Stimulated activated CD4-positive, alpha-beta T cell treated with anti-CD3 and anti-CD28 coated beads, Interleukin-15, amount 100 ng/mL, for 24 hours (primary cell): Measurements from ENCODE around the gene NRCAM.
A peak's percentile ranks its signal among the peaks of the same experiment; 100 is the strongest.
"Not testable (repeated sequence)": the region's sequence is repeated elsewhere in the genome, so short reads cannot be mapped to it uniquely, and the experiment has no call there.

Source experiments
- DNase-seq: peaks from one replicate; pipeline ENCODE4 v3.0.0-alpha.2; 2020

Gene NRCAM

DNA sequence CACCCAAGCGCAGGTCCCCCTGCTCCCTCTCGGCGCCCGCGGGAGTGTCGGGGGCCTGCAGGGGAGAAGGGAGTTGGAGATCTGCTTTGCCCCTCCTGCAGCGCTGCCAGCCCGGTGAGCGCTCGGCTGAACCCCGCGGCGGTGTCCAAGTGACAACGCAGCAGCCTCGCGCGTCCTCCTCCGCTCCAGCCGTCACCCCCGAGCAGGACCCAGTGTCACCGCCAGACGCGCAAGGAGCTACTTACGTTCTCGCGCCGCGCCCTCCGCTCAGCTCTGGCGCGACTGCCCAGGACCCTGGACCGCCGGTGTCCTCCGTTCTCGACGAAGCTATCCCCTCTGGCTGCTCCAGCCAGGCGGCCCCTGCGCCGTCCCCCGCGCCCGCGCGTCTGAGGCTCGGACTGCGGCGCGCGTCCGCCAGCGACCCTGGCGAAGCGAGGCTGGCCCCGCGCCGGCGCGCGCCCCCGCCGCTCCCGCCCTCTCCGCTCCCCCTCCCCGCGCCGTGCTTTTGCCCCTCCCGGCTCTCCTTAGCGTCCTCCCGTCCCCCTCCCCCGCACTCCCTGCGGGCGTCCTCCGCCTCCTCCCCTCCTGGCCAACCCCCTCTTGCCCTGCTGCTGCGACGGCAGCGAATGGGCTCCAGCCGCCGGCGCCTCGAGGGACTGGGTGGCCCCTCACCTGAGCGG, at the start of gene NRCAM:
TSS of gene NRCAM (minus strand) at position 439 of the 680 bp plus-strand sequence. CDS start 216,372 bp downstream, outside the sequence.
- peak; percentile 58 for DNase-seq

DNA sequence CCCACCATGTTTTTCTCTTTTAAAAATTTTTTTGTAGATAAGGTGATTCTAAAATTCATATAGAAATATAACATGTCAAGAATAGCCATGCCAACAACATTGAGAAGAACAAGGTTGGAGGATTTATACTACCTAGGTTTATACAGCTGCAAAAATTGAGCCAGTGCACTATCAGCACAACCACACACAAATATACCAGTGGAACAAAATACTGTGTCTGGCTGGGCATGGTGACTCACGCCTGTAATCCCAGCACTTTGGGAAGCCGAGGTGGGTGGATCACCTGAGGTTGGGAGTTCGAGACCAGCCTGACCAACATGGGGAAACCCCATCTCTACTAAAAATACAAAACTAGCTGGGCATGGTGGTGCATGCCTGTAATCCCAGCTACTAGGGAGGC, 48.3 kb upstream of the NRCAM start:
- DNase-seq = peak; percentile 7

DNA sequence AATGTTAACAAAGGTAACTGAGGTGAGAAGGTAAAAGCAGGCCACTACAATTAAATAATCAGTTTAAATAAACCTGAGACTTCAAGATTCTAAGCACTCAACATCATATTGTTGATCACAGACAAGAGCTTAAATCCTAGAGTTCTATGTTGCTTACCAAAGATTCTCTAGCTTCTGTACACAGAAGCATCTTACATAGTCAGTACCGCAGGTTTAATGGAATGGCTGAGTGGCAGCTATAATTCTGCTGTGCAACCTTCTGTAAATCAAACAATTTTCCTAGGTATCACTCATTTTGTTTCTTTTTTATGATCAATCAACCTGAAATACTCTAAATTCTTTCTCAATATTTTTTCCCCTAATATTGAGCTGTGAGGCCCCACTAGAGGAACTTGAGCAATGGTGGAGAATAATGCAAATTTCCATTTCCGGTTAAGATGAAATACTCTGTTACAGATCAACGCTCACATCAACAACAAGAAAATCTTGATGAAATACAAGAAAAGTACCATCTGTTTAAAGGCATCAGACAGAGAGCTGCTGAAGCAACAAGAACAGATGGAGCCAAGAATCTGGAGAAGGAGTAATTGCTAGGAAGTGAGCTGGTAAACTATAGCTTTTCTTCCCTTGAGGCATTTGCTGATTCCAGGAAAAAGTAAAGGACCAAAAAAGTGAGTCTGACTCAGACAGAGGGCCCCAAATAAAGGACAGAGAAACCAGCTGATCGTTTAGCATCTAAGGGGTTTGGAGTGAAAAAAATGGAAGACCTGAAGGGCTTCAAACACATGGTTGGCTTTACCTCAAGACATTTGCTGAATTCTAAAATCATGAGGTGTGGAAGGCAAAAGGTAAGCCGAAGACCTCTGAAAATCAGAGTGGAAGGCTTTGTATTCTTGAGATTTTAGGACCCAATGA, 47.1 kb upstream of the NRCAM start:
- no peak for DNase-seq

- no peak for DNase-seq
Observed at GRCh38 chr7:108499566-108499965, 43.3 kb upstream of the NRCAM start.

DNA sequence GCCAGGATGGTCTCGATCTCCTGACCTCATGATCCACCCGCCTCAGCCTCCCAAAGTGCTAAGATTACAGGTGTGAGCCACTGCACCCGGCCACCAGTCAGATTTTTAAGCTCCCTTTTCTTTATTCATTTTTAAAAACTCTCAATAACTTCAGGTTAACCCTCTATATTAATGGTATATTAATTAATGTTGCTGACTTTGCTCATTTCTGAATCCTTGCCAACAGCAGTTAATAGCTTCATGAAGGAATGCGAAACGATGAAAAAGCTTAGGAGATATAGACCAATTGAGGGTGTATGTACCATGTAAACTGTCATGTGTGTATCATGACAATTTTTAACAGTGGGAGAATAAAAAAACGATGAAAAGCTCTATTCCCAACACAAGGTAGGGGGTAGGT, 42.2 kb upstream of the NRCAM start:
- no peak for DNase-seq

- DNase-seq = peak; percentile 51
Observed at GRCh38 chr7:108497082-108497725, 41.0 kb upstream of the NRCAM start.

DNA sequence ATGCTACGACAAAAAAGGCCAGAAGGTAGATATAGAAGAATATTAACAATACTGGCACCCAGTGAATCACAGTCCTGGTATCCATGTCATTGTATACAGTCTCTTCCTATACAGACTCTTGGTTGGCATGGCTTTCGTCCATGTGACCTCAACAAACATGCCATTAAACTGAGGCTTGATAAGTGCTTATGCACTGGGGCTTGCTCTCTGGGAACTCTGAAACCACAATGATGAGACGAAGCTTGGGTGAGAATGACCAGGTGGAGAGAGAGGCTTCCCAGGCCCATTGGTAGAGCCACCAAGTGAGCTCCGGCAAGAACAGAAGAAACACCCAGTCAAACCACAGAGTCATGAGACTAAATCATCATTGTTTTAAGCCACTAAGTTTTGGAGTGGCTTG, 36.5 kb upstream of the NRCAM start:
- DNase-seq = no peak

DNA sequence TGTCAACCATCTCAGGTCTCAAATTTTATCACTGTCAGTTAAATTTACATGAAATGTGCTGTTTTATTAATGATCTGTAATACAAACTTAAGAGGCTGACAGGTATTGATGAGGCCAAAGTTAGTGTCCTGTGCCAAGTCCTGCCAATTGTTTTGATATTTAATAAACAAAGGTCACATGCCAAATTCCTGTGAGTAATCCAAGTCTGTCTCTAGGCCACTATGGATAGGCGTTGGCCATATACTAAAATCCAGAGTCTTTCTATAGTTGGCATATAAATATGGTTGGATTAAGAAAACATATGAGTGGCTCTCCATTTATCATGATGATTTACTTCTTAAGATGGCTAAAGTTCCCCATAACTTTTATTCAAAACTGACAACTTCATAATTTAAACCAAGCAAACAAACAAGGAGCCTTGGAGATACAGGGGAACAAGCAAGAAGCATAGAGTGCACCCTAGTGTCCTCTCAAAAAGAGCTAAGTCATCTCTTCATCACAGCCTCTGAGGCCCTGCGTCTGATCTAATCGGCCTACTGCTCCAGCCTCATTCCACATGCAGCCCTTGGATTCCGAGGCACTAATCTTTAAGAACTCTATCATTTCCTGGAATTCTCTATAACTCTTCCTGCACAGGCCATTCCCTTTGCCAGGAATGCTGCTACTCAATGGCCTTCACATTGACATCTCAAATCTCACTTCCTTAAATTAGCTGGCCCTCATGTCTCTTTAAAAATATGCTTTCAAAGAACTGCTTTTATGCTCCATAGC, 32.7 kb upstream of the NRCAM start:
- no peak for DNase-seq

GRCh38 chr7:108487646-108488045, 31.4 kb upstream of the NRCAM start:
- no peak for DNase-seq

DNA sequence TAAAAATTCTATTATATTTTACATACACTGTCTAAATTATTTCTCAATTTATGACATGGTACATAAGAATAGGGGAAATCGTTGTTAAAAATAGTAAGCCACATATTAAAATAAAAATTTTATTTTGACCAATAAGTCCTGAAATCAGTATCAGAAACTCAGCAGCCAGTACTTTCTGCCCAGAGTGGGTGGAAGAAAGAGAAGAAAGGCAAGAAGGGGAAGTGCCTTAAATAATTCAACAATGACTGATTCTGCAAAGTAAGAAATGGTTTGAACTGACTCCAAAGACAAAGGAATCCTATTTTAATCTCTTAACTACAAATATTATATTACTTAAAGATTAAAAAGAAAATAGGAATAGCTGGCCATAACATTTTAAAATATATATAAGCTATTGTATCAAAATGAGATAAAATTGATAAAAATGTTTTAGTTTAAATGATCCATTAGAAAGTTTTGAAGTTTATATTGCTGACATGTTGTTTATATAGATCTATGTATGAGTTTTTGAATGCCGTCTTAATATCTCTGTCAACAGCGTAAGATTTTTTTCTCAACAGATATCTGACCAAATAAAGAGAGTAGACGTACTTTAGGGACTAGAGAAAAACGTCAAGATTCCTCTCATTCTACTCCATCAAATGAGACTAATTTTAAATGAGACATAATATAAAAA, 30.2 kb upstream of the NRCAM start:
- DNase-seq = no peak

GRCh38 chr7:108484137-108484536, 27.9 kb upstream of the NRCAM start:
- no peak for DNase-seq

DNA sequence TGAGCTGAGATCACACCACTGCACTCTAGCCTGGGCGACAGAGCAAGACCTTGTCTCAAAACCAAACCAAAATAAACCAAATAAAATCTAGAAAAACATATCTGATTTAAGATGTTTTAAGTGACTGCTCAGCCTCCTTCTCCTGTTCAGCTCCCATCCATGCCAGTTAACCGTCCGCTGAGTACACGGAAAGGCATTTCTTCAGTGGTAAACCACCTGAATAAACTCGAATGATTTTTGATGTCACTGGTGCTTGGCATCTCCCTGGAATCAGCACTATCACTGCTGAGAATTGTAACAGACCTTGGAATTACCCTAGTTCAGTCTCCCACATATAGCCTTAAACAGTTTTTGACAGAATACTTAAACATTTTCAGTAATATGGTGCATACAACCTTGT, 24.1 kb upstream of the NRCAM start:
- DNase-seq = no peak

GRCh38 chr7:108479751-108480150, 23.5 kb upstream of the NRCAM start:
- DNase-seq = no peak

GRCh38 chr7:108479118-108479517, 22.9 kb upstream of the NRCAM start:
- no peak for DNase-seq

- DNase-seq = no peak
Observed at GRCh38 chr7:108468246-108468645, 12.0 kb upstream of the NRCAM start.

DNA sequence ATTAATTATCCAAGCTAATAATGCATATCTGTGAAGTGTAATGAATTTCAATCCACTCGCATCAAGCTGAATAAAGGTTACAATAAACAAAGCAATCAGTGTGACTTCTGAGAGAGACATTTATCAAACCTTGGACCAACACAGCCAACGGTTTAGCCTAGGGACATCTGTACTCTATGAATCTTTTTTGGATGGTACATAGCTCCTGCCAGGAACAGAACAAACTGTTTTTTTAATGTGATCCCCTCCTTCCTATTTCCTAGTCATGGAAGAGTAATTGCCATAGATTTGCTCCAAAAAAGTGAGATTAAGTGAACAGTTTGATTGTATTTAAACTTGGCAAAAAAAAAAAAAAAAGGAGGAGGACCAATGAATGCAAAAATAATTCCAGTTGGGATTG, 11.2 kb upstream of the NRCAM start:
- DNase-seq = no peak

- not testable (repeated sequence) for DNase-seq
Observed at GRCh38 chr7:108466322-108466721, 10.1 kb upstream of the NRCAM start.

DNA sequence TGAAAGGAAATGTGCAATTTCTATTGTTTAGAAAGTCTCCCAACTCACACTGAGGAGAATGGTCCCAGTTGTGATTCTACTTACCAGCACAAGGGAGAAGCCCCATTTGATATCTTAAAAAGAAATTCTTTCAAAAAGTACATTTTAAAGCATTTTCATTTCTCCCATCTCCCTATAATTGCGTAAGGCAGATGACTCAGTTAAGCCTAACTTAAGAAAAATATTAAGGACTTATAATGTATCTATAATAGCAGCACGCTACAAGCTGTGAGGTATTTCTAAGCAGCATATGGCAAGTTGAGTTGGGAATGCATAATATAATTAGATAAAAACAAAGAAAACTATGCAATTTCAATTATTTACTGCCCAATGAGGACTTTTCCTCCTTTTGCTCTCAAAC, 8.5 kb upstream of the NRCAM start:
- no peak for DNase-seq

- DNase-seq = no peak
Observed at GRCh38 chr7:108463613-108464012, 7.4 kb upstream of the NRCAM start.

DNA sequence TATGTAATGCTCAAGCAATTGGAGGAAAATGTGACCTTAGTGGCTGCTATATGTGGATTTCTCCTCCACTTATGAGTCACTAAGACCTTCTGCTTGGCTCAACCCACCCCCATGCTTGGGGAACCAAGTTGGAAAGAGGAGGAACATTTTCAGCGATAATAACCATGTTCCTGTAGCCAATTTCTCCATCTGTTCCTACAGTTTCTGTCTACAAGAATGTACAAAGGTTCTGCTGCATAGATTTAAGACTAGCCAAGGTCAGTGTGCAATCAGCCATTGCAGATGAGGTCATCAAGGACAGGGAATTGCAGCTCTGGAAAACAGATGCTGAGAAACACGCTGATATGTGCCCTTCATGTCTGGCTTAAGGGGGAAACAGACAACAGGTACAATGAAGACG, 5.6 kb upstream of the NRCAM start:
- DNase-seq = no peak

- DNase-seq = no peak
Observed at GRCh38 chr7:108460964-108461363, 4.7 kb upstream of the NRCAM start.

DNA sequence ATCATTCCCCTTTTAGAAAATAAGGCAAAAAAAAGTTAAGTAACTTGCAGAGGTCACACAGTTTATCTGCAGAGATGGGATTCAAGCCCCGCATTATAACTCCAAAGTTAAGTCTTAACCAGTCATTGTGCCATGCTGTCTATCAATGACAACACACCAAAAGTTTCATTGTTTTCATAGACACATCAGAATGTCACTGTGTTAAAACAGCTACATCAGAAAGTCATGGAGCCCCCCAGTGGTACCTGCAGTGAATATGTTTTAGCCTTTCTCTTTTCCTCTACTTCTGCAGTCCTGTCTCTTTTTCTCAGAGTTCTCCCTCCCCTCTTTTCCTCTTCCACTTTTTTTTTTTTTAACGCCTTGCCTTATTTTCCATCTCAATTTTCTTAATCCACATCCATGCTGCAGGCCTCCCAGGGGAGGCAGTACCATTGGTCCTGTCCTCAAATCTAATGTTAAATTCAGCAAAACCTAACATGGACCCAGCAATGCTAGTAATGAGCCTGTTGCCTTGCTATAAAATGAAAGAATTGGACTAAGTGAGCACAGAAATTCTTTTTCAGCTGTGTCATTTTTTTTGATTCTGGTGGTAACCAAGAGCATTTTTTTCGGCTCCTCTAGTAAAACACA, 3.8 kb upstream of the NRCAM start:
- DNase-seq = peak; percentile 21
